Measurements from ENCODE around the gene SH3PXD2A.

- TF ChIP-seq POLR2A (IDR thresholded peaks at IDR 0.05) (no peak), CTCF (IDR thresholded peaks at IDR 0.05) (no peak)
Measured at GRCh38 chr10:103737735-103738367, 117.5 kb downstream of the SH3PXD2A start.
